Measurements from ENCODE around the gene PTMA. TPM values are rescaled to one million over a fixed set of nuclear protein-coding genes. Genes with fewer than 3 reads are reported as not detected.

Gene PTMA
- total RNA-seq, 2 experiments from 2014 or later = 1,546 to 1,586 TPM

- Histone ChIP-seq H3K27ac (ENCODE audit: low read depth in 1 of 2, low read length in 2 of 2) (no peak overlapping the region), H3K36me3 (ENCODE audit: insufficient read depth, low read length) (no peaks in the 10 kb centered on the region), H3K4me3 (ENCODE audit: low read length) (no peak overlapping the region), H3K4me1 (ENCODE audit: insufficient read depth, low read length) (peaks cover 11% of the 10 kb centered on the region), H3K27me3 (ENCODE audit: control insufficient read depth in 1 of 2, insufficient read depth in 2 of 2, low read length in 2 of 2) (peaks cover 5 to 7% of the 10 kb centered on the region in 2 experiments), H3K9me3 (ENCODE audit: control insufficient read depth in 1 of 2, insufficient read depth in 1 of 2, low read length in 2 of 2) (peaks cover 0 to 2% of the 10 kb centered on the region in 2 experiments)
- peaks cover 18% of the 10 kb centered on the region for H3K27me3 Mint-ChIP-seq
- no peaks in the 10 kb centered on the region for H3K36me3 Mint-ChIP-seq (ENCODE audit: low read depth)
- H3K27ac Mint-ChIP-seq = no peak overlapping the region
- H3K4me1 Mint-ChIP-seq (ENCODE audit: low read depth) = peaks cover 5% of the 10 kb centered on the region
- ATAC-seq (ENCODE audit: poor library complexity) (no peak), DNase-seq (no peak)
- H3K4me3 Mint-ChIP-seq = no peak overlapping the region
- no peaks in the 10 kb centered on the region for H3K9me3 Mint-ChIP-seq
- POLR2A ChIA-PET = interaction anchor here (1.2 to 3.6 kb wide), 2 partner anchors 29 to 221 kb away, joined by 3 to 28 read pairs; partner anchors contain the start of gene NCL
- CTCF ChIA-PET = interaction anchor here (1.3 to 2.1 kb wide), 4 partner anchors 19 to 28 kb away, joined by 3 to 10 read pairs (median 6); no protein-coding TSS in a partner anchor
- intact Hi-C loops (cut with DNase I, micrococcal nuclease) = no loop called here
- TF ChIP-seq, protein P1, sequence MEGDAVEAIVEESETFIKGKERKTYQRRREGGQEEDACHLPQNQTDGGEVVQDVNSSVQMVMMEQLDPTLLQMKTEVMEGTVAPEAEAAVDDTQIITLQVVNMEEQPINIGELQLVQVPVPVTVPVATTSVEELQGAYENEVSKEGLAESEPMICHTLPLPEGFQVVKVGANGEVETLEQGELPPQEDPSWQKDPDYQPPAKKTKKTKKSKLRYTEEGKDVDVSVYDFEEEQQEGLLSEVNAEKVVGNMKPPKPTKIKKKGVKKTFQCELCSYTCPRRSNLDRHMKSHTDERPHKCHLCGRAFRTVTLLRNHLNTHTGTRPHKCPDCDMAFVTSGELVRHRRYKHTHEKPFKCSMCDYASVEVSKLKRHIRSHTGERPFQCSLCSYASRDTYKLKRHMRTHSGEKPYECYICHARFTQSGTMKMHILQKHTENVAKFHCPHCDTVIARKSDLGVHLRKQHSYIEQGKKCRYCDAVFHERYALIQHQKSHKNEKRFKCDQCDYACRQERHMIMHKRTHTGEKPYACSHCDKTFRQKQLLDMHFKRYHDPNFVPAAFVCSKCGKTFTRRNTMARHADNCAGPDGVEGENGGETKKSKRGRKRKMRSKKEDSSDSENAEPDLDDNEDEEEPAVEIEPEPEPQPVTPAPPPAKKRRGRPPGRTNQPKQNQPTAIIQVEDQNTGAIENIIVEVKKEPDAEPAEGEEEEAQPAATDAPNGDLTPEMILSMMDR (IDR thresholded peaks at IDR 0.05) = no peak
Measured at GRCh38 chr2:231685349-231686191, 22.8 kb upstream of the PTMA start.

GRCh38 chr2:231686192-231687100, 21.9 kb upstream of the PTMA start:
- H3K27ac Mint-ChIP-seq = no peak overlapping the region
- Histone ChIP-seq H3K27me3 (ENCODE audit: control insufficient read depth in 1 of 2, insufficient read depth in 2 of 2, low read length in 2 of 2) (peaks cover 3% of the 10 kb centered on the region in 2 experiments), H3K4me3 (ENCODE audit: low read length) (no peak overlapping the region), H3K36me3 (ENCODE audit: insufficient read depth, low read length) (no peaks in the 10 kb centered on the region), H3K9me3 (ENCODE audit: control insufficient read depth in 1 of 2, insufficient read depth in 1 of 2, low read length in 2 of 2) (no peaks in the 10 kb centered on the region), H3K27ac (ENCODE audit: low read depth in 1 of 2, low read length in 2 of 2) (no peak overlapping the region), H3K4me1 (ENCODE audit: insufficient read depth, low read length) (peaks cover 6% of the 10 kb centered on the region)
- no peak overlapping the region for H3K4me3 Mint-ChIP-seq
- TF ChIP-seq, protein P1 (IDR thresholded peaks at IDR 0.05) = no peak
- H3K36me3 Mint-ChIP-seq (ENCODE audit: low read depth) = no peaks in the 10 kb centered on the region
- no peaks in the 10 kb centered on the region for H3K9me3 Mint-ChIP-seq
- peaks cover 5% of the 10 kb centered on the region for H3K4me1 Mint-ChIP-seq (ENCODE audit: low read depth)
- ChIA-PET POLR2A (interaction anchor here (1.0 to 3.6 kb wide), 6 partner anchors 20 to 73 kb away, joined by 4 to 28 read pairs (median 5); partner anchors contain the start of gene PTMA), CTCF (interaction anchor here (0.6 to 5.4 kb wide), 7 partner anchors 9 to 93 kb away, joined by 3 to 54 read pairs (median 4); partner anchors contain the start of gene PTMA)
- ATAC-seq (ENCODE audit: poor library complexity) = no peak
- no peak for DNase-seq
- intact Hi-C loops (cut with DNase I, micrococcal nuclease) = loop anchor here (1.0 kb wide), 2 partner anchors 9 to 29 kb away; no protein-coding TSS in a partner anchor
- H3K27me3 Mint-ChIP-seq = peaks cover 17% of the 10 kb centered on the region

All from CD4-positive, alpha-beta T cell (primary cell).